ENCODE measurements around the gene HMX3. TPM values are rescaled to one million over a fixed set of nuclear protein-coding genes. Genes with fewer than 3 reads are reported as not detected.

HMX3 gene
- polyA plus RNA-seq (2013): not detected

DNA sequence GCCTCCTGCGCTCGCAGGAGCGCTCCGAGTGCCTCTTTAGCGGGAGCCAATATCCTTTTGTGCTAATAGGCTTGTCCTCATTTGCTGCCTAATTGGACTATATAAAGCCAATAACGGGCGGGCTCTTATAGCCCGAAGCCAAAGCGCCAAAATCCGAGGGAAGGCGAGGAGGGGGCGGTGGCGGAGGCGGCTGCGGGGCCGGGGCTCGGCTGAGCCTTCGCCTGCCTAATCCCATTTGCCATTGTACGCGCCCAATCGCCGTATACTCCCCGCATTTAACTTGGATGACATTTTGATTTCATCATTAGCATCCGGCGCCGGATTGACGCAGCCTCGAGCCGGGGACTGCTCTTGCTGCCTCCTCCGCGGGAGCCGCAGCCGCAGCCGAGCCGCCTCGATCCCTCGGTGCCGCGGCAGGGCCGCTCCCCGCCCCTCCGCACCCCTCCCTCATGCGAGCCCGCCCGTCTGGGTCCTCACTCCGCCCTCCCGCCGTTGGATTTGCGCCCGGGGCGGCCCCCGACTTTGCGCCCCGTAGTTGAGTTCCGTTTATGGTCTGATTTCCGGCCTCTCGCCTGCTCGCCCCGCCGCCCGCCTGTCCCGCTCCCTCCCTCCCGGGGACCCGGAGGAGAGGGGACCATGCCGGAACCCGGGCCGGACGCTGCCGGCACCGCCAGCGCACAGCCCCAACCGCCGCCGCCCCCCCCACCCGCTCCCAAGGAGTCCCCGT is at the start of gene HMX3:
Gene HMX3 (plus strand): TSS at position 556 of the 727 bp plus-strand sequence. CDS start 81 bp downstream, at position 637.
- peak in 2 of 3 donors; percentile 51 to 60 for DNase-seq
- CTCF ChIA-PET: interaction anchor here (1.5 to 1.7 kb wide), 2 partner anchors 14 to 155 kb away, joined by 3 to 4 read pairs; partner anchors contain the start of gene PSTK
- Histone ChIP-seq H3K9me3 (ENCODE audit: control extremely low read depth in 1 of 5, control insufficient read depth in 4 of 5, insufficient read depth in 2 of 5, low read depth in 1 of 5, low read length in 4 of 5) (no peaks in the 10 kb centered on the region), H3K4me1 (ENCODE audit: control extremely low read depth in 1 of 4, control insufficient read depth in 4 of 4, insufficient read depth in 4 of 4, low read length in 3 of 4) (peaks cover 0 to 51% (median 30%) of the 10 kb centered on the region in 4 experiments), H3K27ac (ENCODE audit: insufficient read depth in 1 of 2, low read depth in 1 of 2, low read length in 2 of 2, poor library complexity in 1 of 2, severe bottlenecking in 2 of 2) (peak within 1 kb of the TSS in 1 of 2 experiments; percentile 61), H3K36me3 (ENCODE audit: control insufficient read depth in 4 of 4, insufficient read depth in 4 of 4, low read length in 3 of 4) (no peaks in the 10 kb centered on the region), H3K4me3 (ENCODE audit: control insufficient read depth in 1 of 7, extremely low read depth in 1 of 7, insufficient read depth in 4 of 7, low read depth in 2 of 7, low read length in 6 of 7) (peak within 1 kb of the TSS in 5 of 7 experiments; percentile 3 to 66 (median 54)), H3K27me3 (replicated peaks in 2 of 5; ENCODE audit: control insufficient read depth in 4 of 5, insufficient read depth in 5 of 5, low read length in 4 of 5) (peaks cover 17 to 99% (median 68%) of the 10 kb centered on the region in 5 experiments)
- POLR2A ChIA-PET: no interaction called here
- WGBS (ENCODE audit: insufficient coverage): 2% methylated on average over 56 of the region's 76 CpGs

GRCh38 chr10:123086281-123086680 is 49.5 kb upstream of the HMX3 start:
- ChIA-PET POLR2A (interaction anchor here (0.6 kb wide), 1 partner anchor 1418 kb away, joined by 5 read pairs; no protein-coding TSS in a partner anchor), CTCF (no interaction called here)
- WGBS (ENCODE audit: insufficient coverage): 90% methylated on average over 7 of the region's 7 CpGs
- Histone ChIP-seq H3K4me1 (ENCODE audit: control extremely low read depth in 1 of 4, control insufficient read depth in 4 of 4, insufficient read depth in 4 of 4, low read length in 3 of 4) (no peaks in the 10 kb centered on the region), H3K4me3 (ENCODE audit: control insufficient read depth in 1 of 7, extremely low read depth in 1 of 7, insufficient read depth in 4 of 7, low read depth in 2 of 7, low read length in 6 of 7) (no peak overlapping the region), H3K27ac (ENCODE audit: insufficient read depth in 1 of 2, low read depth in 1 of 2, low read length in 2 of 2, poor library complexity in 1 of 2, severe bottlenecking in 2 of 2) (no peak overlapping the region), H3K9me3 (ENCODE audit: control extremely low read depth in 1 of 5, control insufficient read depth in 4 of 5, insufficient read depth in 2 of 5, low read depth in 1 of 5, low read length in 4 of 5) (no peaks in the 10 kb centered on the region), H3K27me3 (replicated peaks in 2 of 5; ENCODE audit: control insufficient read depth in 4 of 5, insufficient read depth in 5 of 5, low read length in 4 of 5) (peaks cover 0 to 3% (median 0%) of the 10 kb centered on the region in 5 experiments), H3K36me3 (ENCODE audit: control insufficient read depth in 4 of 4, insufficient read depth in 4 of 4, low read length in 3 of 4) (no peaks in the 10 kb centered on the region)
- DNase-seq: no peak

DNA sequence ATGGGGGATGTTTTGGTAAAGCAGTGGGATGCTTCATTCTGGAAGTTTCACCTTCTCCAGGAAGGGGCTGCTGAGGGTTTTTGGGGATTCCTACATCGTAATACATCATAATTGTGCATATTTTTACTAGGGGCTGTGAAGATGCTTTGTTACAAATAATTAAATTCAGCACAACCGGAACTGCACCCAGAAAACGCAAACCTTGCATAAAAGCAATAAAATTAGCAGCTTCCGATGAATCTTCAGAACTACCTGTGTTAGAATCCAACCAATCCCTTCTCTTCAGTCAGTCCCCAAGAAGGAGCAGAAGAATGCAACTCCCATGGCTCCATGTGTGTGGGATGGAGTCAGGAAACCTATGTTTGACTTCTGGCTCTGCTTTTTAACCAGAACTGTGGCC is 48.4 kb upstream of the HMX3 start:
- H3K9me3 ChIP-seq (ENCODE audit: control extremely low read depth in 1 of 5, control insufficient read depth in 4 of 5, insufficient read depth in 2 of 5, low read depth in 1 of 5, low read length in 4 of 5): no peaks in the 10 kb centered on the region
- no peak for DNase-seq
- no peaks in the 10 kb centered on the region for H3K4me1 ChIP-seq (ENCODE audit: control extremely low read depth in 1 of 4, control insufficient read depth in 4 of 4, insufficient read depth in 4 of 4, low read length in 3 of 4)
- no peak overlapping the region for H3K4me3 ChIP-seq (ENCODE audit: control insufficient read depth in 1 of 7, extremely low read depth in 1 of 7, insufficient read depth in 4 of 7, low read depth in 2 of 7, low read length in 6 of 7)
- CTCF ChIA-PET: no interaction called here
- no peaks in the 10 kb centered on the region for H3K36me3 ChIP-seq (ENCODE audit: control insufficient read depth in 4 of 4, insufficient read depth in 4 of 4, low read length in 3 of 4)
- POLR2A ChIA-PET: interaction anchor here (0.6 kb wide), 1 partner anchor 136 kb away, joined by 5 read pairs; no protein-coding TSS in a partner anchor
- H3K27me3 ChIP-seq (replicated peaks in 2 of 5; ENCODE audit: control insufficient read depth in 4 of 5, insufficient read depth in 5 of 5, low read length in 4 of 5): peaks cover 0 to 3% (median 3%) of the 10 kb centered on the region in 5 experiments
- H3K27ac ChIP-seq (ENCODE audit: insufficient read depth in 1 of 2, low read depth in 1 of 2, low read length in 2 of 2, poor library complexity in 1 of 2, severe bottlenecking in 2 of 2): no peak overlapping the region
- WGBS (ENCODE audit: insufficient coverage): 100% methylated on average over 1 of the region's 4 CpGs

DNA sequence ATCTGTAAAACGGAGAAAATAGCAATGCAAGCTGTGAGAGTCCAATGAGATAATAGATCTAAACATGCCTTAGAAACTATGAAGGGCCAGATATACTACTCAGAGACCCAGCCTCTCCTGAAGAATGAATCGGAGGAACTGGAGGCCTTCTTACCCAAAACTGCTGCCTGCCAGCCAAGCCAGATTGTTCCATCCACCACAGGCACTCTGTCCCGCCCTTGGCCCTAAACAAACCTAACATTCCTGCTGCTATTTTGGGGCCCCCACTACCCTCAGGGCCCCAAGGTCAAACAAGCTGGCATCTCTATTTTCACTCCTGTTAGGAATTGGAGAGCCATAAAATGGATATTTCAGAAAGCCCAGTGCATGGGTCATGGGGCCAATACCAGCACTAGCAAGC is 48.0 kb upstream of the HMX3 start:
- CTCF ChIA-PET: no interaction called here
- Histone ChIP-seq H3K4me3 (ENCODE audit: control insufficient read depth in 1 of 7, extremely low read depth in 1 of 7, insufficient read depth in 4 of 7, low read depth in 2 of 7, low read length in 6 of 7) (no peak overlapping the region), H3K36me3 (ENCODE audit: control insufficient read depth in 4 of 4, insufficient read depth in 4 of 4, low read length in 3 of 4) (no peaks in the 10 kb centered on the region), H3K27ac (ENCODE audit: insufficient read depth in 1 of 2, low read depth in 1 of 2, low read length in 2 of 2, poor library complexity in 1 of 2, severe bottlenecking in 2 of 2) (no peak overlapping the region), H3K27me3 (replicated peaks in 2 of 5; ENCODE audit: control insufficient read depth in 4 of 5, insufficient read depth in 5 of 5, low read length in 4 of 5) (peaks cover 0 to 4% (median 3%) of the 10 kb centered on the region in 5 experiments), H3K9me3 (ENCODE audit: control extremely low read depth in 1 of 5, control insufficient read depth in 4 of 5, insufficient read depth in 2 of 5, low read depth in 1 of 5, low read length in 4 of 5) (no peaks in the 10 kb centered on the region), H3K4me1 (ENCODE audit: control extremely low read depth in 1 of 4, control insufficient read depth in 4 of 4, insufficient read depth in 4 of 4, low read length in 3 of 4) (no peaks in the 10 kb centered on the region)
- POLR2A ChIA-PET: interaction anchor here (0.6 kb wide), 1 partner anchor 136 kb away, joined by 5 read pairs; no protein-coding TSS in a partner anchor
- 84% methylated on average over 2 of the region's 3 CpGs for WGBS (ENCODE audit: insufficient coverage)
- no peak for DNase-seq

DNA sequence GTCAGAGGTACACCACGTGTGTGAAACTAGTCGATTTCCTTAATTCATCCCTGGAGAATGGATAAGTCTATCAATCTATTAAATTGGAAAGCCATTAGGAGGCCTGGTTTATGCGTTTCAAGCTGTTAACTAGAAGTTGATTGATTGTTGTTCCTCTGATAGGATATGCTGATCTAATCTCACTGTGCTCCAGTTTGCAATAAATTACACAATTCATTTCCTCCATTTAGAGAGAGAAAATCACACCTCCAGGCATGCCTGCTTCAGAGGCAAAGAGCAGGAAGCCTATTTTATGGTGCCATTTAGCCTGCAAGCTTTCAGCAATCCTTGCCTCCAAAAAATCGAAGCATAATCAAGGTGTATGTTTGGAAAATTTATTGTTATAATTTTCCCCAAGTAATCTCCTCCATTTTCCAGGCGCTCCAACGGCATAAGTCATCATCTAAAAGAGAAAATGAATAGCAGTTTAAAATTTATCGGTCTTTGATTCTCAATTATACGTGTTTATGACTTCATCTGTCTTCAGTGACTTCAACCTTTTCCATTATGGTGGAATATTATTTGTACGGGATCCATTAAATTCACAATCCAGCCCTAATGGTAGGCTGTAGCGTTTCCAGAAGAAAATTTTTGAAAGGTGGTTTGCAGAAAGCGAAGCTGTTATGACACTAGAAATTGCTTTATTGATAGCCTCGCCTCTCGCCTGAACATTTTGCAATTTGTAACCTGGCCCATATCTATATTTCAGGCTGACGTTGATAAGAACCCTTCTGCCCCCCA is 42.9 kb upstream of the HMX3 start:
- CTCF ChIA-PET: interaction anchor here (2.1 kb wide), 1 partner anchor 465 kb away, joined by 5 read pairs; no protein-coding TSS in a partner anchor
- no peak overlapping the region for H3K4me3 ChIP-seq (ENCODE audit: control insufficient read depth in 1 of 7, extremely low read depth in 1 of 7, insufficient read depth in 4 of 7, low read depth in 2 of 7, low read length in 6 of 7)
- H3K9me3 ChIP-seq (ENCODE audit: control extremely low read depth in 1 of 5, control insufficient read depth in 4 of 5, insufficient read depth in 2 of 5, low read depth in 1 of 5, low read length in 4 of 5): no peaks in the 10 kb centered on the region
- H3K27ac ChIP-seq (ENCODE audit: insufficient read depth in 1 of 2, low read depth in 1 of 2, low read length in 2 of 2, poor library complexity in 1 of 2, severe bottlenecking in 2 of 2): no peak overlapping the region
- 100% methylated on average over 6 of the region's 14 CpGs for WGBS (ENCODE audit: insufficient coverage)
- no peaks in the 10 kb centered on the region for H3K36me3 ChIP-seq (ENCODE audit: control insufficient read depth in 4 of 4, insufficient read depth in 4 of 4, low read length in 3 of 4)
- DNase-seq: no peak
- peaks cover 0 to 27% (median 5%) of the 10 kb centered on the region in 5 experiments for H3K27me3 ChIP-seq (replicated peaks in 2 of 5; ENCODE audit: control insufficient read depth in 4 of 5, insufficient read depth in 5 of 5, low read length in 4 of 5)
- H3K4me1 ChIP-seq (ENCODE audit: control extremely low read depth in 1 of 4, control insufficient read depth in 4 of 4, insufficient read depth in 4 of 4, low read length in 3 of 4): no peaks in the 10 kb centered on the region
- POLR2A ChIA-PET: no interaction called here

DNA sequence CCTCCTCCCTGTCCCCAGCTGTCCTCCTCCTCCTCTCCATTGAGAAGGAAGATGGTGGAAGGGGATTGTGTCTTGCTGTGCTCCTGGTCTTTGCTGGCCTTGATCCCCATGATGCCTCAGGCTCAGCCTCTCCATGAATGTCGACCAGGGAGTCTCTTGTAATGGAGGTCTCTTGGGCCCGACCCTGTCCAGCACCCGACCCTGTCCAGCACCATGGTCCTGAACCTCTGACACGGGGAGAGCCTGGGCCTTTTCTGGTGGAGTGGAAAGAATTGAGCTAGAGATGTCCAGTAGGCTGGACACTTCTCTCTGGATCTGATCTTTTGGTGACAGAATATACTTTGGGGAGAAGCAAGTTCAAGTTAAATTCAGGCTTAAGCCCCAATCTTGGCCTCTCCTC is 42.3 kb upstream of the HMX3 start:
- peaks cover 0 to 33% (median 6%) of the 10 kb centered on the region in 5 experiments for H3K27me3 ChIP-seq (replicated peaks in 2 of 5; ENCODE audit: control insufficient read depth in 4 of 5, insufficient read depth in 5 of 5, low read length in 4 of 5)
- H3K4me1 ChIP-seq (ENCODE audit: control extremely low read depth in 1 of 4, control insufficient read depth in 4 of 4, insufficient read depth in 4 of 4, low read length in 3 of 4): no peaks in the 10 kb centered on the region
- H3K9me3 ChIP-seq (ENCODE audit: control extremely low read depth in 1 of 5, control insufficient read depth in 4 of 5, insufficient read depth in 2 of 5, low read depth in 1 of 5, low read length in 4 of 5): no peaks in the 10 kb centered on the region
- CTCF ChIA-PET: no interaction called here
- POLR2A ChIA-PET: no interaction called here
- 83% methylated on average over 3 of the region's 4 CpGs for WGBS (ENCODE audit: insufficient coverage)
- DNase-seq: no peak
- H3K36me3 ChIP-seq (ENCODE audit: control insufficient read depth in 4 of 4, insufficient read depth in 4 of 4, low read length in 3 of 4): no peaks in the 10 kb centered on the region
- no peak overlapping the region for H3K27ac ChIP-seq (ENCODE audit: insufficient read depth in 1 of 2, low read depth in 1 of 2, low read length in 2 of 2, poor library complexity in 1 of 2, severe bottlenecking in 2 of 2)
- no peak overlapping the region for H3K4me3 ChIP-seq (ENCODE audit: control insufficient read depth in 1 of 7, extremely low read depth in 1 of 7, insufficient read depth in 4 of 7, low read depth in 2 of 7, low read length in 6 of 7)

GRCh38 chr10:123096452-123096851 is 39.3 kb upstream of the HMX3 start:
- H3K4me3 ChIP-seq (ENCODE audit: control insufficient read depth in 1 of 7, extremely low read depth in 1 of 7, insufficient read depth in 4 of 7, low read depth in 2 of 7, low read length in 6 of 7): no peak overlapping the region
- peaks cover 0 to 35% (median 7%) of the 10 kb centered on the region in 5 experiments for H3K27me3 ChIP-seq (replicated peaks in 2 of 5; ENCODE audit: control insufficient read depth in 4 of 5, insufficient read depth in 5 of 5, low read length in 4 of 5)
- no peak overlapping the region for H3K27ac ChIP-seq (ENCODE audit: insufficient read depth in 1 of 2, low read depth in 1 of 2, low read length in 2 of 2, poor library complexity in 1 of 2, severe bottlenecking in 2 of 2)
- WGBS (ENCODE audit: insufficient coverage): 79% methylated on average over 5 of the region's 5 CpGs
- ChIA-PET POLR2A (no interaction called here), CTCF (no interaction called here)
- no peaks in the 10 kb centered on the region for H3K36me3 ChIP-seq (ENCODE audit: control insufficient read depth in 4 of 4, insufficient read depth in 4 of 4, low read length in 3 of 4)
- H3K9me3 ChIP-seq (ENCODE audit: control extremely low read depth in 1 of 5, control insufficient read depth in 4 of 5, insufficient read depth in 2 of 5, low read depth in 1 of 5, low read length in 4 of 5): no peaks in the 10 kb centered on the region
- no peaks in the 10 kb centered on the region for H3K4me1 ChIP-seq (ENCODE audit: control extremely low read depth in 1 of 4, control insufficient read depth in 4 of 4, insufficient read depth in 4 of 4, low read length in 3 of 4)
- no peak for DNase-seq

Measured in common myeloid progenitor, CD34-positive (primary cell).